COLO829 (cell line): ENCODE results near the gene MYORG.
A peak's percentile ranks its signal among the peaks of the same experiment; 100 is the strongest.

Source experiments
- DNase-seq: peaks from one replicate; pipeline ENCODE4 v3.0.0; 2012; ENCODE audit warnings: low spot score

Gene MYORG

DNA sequence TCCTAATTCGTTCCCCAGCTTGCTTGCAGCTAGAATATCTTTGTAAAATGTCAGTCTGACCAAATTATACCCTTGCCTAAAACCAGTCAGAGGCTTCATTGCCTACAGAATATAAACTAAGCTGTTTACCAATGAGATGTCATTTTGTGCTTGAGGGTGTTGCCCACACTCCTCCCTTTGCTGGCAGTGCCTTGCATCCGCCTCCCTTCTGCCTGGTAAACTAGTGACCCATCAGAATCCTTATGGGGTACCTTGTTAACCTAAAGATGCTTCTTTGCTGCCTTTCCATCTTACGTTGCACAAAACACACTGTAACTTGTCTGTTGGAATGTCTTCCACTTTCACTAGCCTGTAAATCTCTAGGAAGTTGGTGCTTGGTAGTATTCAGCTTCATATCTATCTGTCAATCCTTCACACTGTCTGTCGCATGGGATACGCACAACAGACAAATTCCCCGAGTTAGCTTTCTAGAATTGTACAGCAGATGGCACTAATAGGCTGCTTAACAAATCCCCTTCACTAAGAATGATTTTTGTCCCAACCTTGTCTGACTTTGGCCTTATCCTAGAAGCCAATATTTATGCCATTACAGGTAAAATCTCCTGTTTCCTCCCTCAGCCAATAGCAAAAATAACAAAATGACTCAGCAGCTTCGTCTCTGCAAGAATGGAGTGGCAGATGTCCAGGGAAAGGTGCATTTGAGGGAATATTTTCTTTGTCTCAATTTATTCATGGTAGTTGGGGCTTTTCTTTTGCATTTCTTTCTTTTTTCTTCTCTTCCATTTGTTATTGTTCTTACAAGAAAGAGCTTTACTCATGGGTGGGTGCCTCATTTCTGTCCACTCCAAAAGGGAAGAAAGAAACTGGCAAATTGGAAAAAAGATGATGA, 44.4 kb downstream of the MYORG start:
- peak; percentile 60 for DNase-seq

GRCh38 chr9:34331196-34331595, 45.5 kb downstream of the MYORG start:
- no peak for DNase-seq

GRCh38 chr9:34328987-34329832, 47.5 kb downstream of the MYORG start, which contains the start of the genes KIF24 and NUDT2:
KIF24 (minus strand) TSS chr9:34329268; CDS start chr9:34311346, 17,922 bp downstream.
NUDT2 (plus strand) TSS chr9:34329569; CDS start chr9:34339040, 9,471 bp downstream.
- peak; percentile 98 for DNase-seq

DNA sequence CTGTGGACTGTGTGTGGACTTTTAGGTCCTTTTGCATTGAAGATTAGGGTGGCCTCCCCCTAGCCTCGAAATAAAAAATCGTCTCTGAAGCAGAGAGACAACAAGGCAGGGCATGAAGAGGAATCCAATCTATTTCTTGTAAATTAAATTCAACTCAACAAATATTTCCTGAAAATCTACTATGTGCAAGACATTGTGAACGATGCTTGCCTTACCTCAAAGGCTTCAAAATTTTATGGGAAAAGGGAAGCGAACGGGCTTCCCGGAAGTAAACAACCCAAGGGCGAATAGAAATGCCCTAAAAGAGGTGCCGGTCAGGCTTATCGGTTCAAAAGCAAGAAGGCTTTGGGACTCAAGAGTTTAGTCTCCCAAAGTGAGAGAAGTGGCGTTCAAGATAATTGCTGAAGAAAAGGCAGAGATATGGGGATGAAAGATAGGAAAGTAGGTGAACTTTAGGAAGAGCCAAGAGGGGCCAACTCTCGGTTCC, 48.2 kb downstream of the MYORG start:
- no peak for DNase-seq

DNA sequence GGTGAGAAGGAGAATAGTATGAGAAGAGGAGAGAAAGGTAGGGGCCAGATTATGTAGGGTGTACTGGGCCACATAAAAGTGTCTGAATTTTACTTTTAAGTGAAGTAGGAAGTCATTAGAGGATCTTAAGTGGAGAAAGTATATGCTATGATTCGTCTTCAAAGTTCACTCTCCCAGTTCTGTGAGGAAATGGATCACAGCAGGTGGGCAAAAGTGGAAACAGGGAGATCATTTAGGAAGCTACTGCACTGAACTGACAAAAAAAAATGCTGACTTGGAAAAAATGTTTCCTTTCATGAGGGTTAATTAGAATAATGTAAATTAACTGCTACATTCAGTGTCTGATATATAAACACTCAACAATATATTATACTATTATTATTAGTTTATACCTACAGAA, 50.0 kb downstream of the MYORG start:
- no peak for DNase-seq

GRCh38 chr9:34322899-34323591, 53.7 kb downstream of the MYORG start:
- no peak for DNase-seq

GRCh38 chr9:34321451-34321850, 55.2 kb downstream of the MYORG start:
- no peak for DNase-seq

GRCh38 chr9:34318163-34318790, 58.4 kb downstream of the MYORG start:
- no peak for DNase-seq

DNA sequence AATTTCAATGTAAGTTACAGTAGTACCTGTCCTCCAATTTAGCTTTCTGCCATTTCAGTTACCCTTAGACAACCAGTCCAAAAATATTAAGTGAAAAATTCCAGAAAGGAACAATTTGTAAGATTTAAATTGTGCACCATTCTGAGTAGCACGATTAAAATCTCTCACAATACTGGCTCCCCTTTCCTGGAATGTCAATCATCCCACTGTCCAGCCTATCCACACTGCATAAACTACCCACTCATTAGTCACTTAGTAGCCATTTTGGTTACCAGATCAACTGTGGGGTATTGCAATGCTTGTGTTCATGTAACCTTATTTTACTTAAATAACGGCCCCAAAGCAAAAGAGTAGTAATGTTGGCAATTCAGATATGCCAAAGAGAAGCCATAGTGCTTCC, 59.3 kb downstream of the MYORG start:
- DNase-seq, result no peak
